Measurements from ENCODE around the gene TMEM14A. TPM values are rescaled to one million over a fixed set of nuclear protein-coding genes. Genes with fewer than 3 reads are reported as not detected.

The TMEM14A gene
- polyA plus RNA-seq, 1 donor = 49.1 TPM

DNA sequence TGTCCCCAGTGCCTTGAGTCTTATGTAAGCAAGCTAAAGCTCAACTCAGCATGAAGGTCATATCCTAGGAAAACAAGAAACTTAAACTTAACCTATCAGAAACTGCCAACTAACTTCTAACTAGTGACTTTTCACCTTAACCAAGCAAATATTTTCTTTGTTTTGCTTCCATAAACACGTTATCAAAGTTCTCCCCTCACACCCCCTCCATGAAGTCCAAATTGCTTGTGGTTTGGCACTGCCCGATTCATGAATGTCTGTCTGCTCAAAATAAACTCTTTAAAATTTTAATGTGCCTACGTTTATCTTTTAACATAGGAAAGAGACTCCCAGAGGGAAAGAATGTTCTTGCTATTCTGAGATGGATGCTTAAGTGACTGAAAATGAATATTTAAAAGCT is 57.5 kb downstream of the TMEM14A start:
- WGBS (ENCODE audit: insufficient coverage, low lambda C conversion rate) = 55% methylated on average over 2 of the region's 3 CpGs
- no peak overlapping the region for H3K4me3 ChIP-seq (ENCODE audit: low read length)
- H3K27me3 ChIP-seq (ENCODE audit: control insufficient read depth, insufficient read depth, low read length) = no peaks in the 10 kb centered on the region
- H3K4me1 ChIP-seq (ENCODE audit: control insufficient read depth, insufficient read depth, low read length) = peaks cover 23% of the 10 kb centered on the region
- no peaks in the 10 kb centered on the region for H3K36me3 ChIP-seq (ENCODE audit: control insufficient read depth, insufficient read depth, low read length)
- DNase-seq = no peak
- no peaks in the 10 kb centered on the region for H3K9me3 ChIP-seq (ENCODE audit: control insufficient read depth, low read depth, low read length)
- no peak overlapping the region for H3K27ac ChIP-seq (ENCODE audit: low read length)

- no peak overlapping the region for H3K27ac ChIP-seq (ENCODE audit: low read length)
- WGBS (ENCODE audit: insufficient coverage, low lambda C conversion rate) = no CpG with 5 or more reads among the region's 1 CpG
- no peak for DNase-seq
- peaks cover 22% of the 10 kb centered on the region for H3K4me1 ChIP-seq (ENCODE audit: control insufficient read depth, insufficient read depth, low read length)
- no peaks in the 10 kb centered on the region for H3K36me3 ChIP-seq (ENCODE audit: control insufficient read depth, insufficient read depth, low read length)
- no peak overlapping the region for H3K4me3 ChIP-seq (ENCODE audit: low read length)
- H3K27me3 ChIP-seq (ENCODE audit: control insufficient read depth, insufficient read depth, low read length) = no peaks in the 10 kb centered on the region
- no peaks in the 10 kb centered on the region for H3K9me3 ChIP-seq (ENCODE audit: control insufficient read depth, low read depth, low read length)
Measured at GRCh38 chr6:52729576-52729975, 58.7 kb downstream of the TMEM14A start.

- no peak overlapping the region for H3K27ac ChIP-seq (ENCODE audit: low read length)
- no peaks in the 10 kb centered on the region for H3K36me3 ChIP-seq (ENCODE audit: control insufficient read depth, insufficient read depth, low read length)
- no peaks in the 10 kb centered on the region for H3K9me3 ChIP-seq (ENCODE audit: control insufficient read depth, low read depth, low read length)
- WGBS (ENCODE audit: insufficient coverage, low lambda C conversion rate) = 100% methylated on average over 1 of the region's 6 CpGs
- H3K4me1 ChIP-seq (ENCODE audit: control insufficient read depth, insufficient read depth, low read length) = peaks cover 19% of the 10 kb centered on the region
- no peaks in the 10 kb centered on the region for H3K27me3 ChIP-seq (ENCODE audit: control insufficient read depth, insufficient read depth, low read length)
- no peak for DNase-seq
- no peak overlapping the region for H3K4me3 ChIP-seq (ENCODE audit: low read length)
Measured at GRCh38 chr6:52731719-52732118, 60.8 kb downstream of the TMEM14A start.

DNA sequence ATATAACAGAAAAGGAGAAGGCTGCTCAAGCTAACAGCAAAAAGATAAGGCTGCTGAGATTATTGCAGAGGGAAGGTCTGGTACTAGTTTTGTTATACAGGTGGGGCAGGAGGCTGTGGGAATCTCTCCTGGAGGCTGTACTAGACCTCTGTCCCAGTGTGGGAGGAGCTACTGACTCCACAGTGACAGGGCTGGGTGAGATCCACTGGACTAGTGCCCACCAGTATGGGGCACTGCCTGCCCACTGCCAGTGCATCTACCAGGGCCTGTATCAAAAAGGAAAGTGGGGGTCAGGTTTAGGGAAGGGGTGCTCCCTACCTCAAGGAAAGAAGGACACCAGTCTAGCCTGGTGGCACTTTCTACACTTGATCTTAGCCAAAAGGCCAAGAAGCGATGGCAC is 62.3 kb downstream of the TMEM14A start:
- H3K27me3 ChIP-seq (ENCODE audit: control insufficient read depth, insufficient read depth, low read length) = no peaks in the 10 kb centered on the region
- no CpG with 5 or more reads among the region's 1 CpG for WGBS (ENCODE audit: insufficient coverage, low lambda C conversion rate)
- no peak for DNase-seq
- no peaks in the 10 kb centered on the region for H3K9me3 ChIP-seq (ENCODE audit: control insufficient read depth, low read depth, low read length)
- peaks cover 18% of the 10 kb centered on the region for H3K4me1 ChIP-seq (ENCODE audit: control insufficient read depth, insufficient read depth, low read length)
- no peaks in the 10 kb centered on the region for H3K36me3 ChIP-seq (ENCODE audit: control insufficient read depth, insufficient read depth, low read length)
- no peak overlapping the region for H3K27ac ChIP-seq (ENCODE audit: low read length)
- H3K4me3 ChIP-seq (ENCODE audit: low read length) = no peak overlapping the region

DNA sequence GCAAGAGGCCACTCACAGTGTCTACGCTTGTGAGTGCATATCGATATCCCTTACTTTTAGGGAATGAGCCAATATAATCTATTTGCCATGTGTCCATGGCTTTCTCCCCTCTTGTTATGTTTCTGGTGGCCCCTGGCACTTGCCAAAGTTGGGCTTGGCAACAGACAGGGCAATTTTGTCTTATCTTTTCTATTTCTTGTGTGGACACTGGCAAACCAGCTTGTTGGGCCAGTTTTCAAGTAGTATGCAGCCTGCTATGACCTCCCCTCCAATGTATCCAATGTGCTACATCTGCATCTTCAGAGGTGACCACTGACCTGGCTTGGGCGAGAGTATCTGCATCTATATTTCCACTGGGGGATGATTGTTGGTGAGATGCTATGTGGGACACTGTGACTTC is 63.2 kb downstream of the TMEM14A start:
- 100% methylated on average over 1 of the region's 3 CpGs for WGBS (ENCODE audit: insufficient coverage, low lambda C conversion rate)
- DNase-seq = no peak
- H3K27ac ChIP-seq (ENCODE audit: low read length) = no peak overlapping the region

GRCh38 chr6:52735071-52735470 is 64.2 kb downstream of the TMEM14A start:
- WGBS (ENCODE audit: insufficient coverage, low lambda C conversion rate) = no CpG with 5 or more reads among the region's 6 CpGs
- H3K27ac ChIP-seq (ENCODE audit: low read length) = peak overlapping the region; percentile 27
- DNase-seq = peak; percentile 61 to 81
- H3K27me3 ChIP-seq (ENCODE audit: control insufficient read depth, insufficient read depth, low read length) = no peaks in the 10 kb centered on the region
- H3K36me3 ChIP-seq (ENCODE audit: control insufficient read depth, insufficient read depth, low read length) = no peaks in the 10 kb centered on the region
- H3K9me3 ChIP-seq (ENCODE audit: control insufficient read depth, low read depth, low read length) = no peaks in the 10 kb centered on the region
- H3K4me3 ChIP-seq (ENCODE audit: low read length) = no peak overlapping the region
- H3K4me1 ChIP-seq (ENCODE audit: control insufficient read depth, insufficient read depth, low read length) = peaks cover 18% of the 10 kb centered on the region

More for the DNA sequence above, 63.2 kb downstream of the TMEM14A start:
- Histone ChIP-seq H3K27me3 (ENCODE audit: control insufficient read depth, insufficient read depth, low read length) (no peaks in the 10 kb centered on the region), H3K4me1 (ENCODE audit: control insufficient read depth, insufficient read depth, low read length) (peaks cover 18% of the 10 kb centered on the region), H3K36me3 (ENCODE audit: control insufficient read depth, insufficient read depth, low read length) (no peaks in the 10 kb centered on the region), H3K4me3 (ENCODE audit: low read length) (no peak overlapping the region), H3K9me3 (ENCODE audit: control insufficient read depth, low read depth, low read length) (no peaks in the 10 kb centered on the region)

DNA sequence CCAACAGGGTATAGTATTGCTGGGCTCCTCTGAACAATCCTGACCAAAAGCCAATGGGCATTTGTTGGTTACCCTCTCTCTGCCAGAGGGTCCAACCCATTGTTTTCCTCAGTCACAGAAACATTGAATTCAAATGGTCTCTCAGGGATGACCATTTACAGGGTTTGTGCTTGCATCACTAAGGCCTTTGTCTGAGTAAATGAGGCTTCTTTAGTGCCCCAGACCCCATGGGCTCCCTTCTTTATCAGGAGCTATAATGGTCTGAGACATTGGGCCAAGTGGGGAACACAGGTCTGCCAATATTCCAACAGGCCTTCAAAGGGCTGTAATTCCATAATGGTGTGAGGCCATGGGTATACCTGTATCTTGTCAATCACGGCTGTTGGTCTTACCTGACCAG is 65.2 kb downstream of the TMEM14A start:
- Histone ChIP-seq H3K4me1 (ENCODE audit: control insufficient read depth, insufficient read depth, low read length) (peaks cover 18% of the 10 kb centered on the region), H3K27ac (ENCODE audit: low read length) (no peak overlapping the region), H3K4me3 (ENCODE audit: low read length) (no peak overlapping the region), H3K27me3 (ENCODE audit: control insufficient read depth, insufficient read depth, low read length) (no peaks in the 10 kb centered on the region), H3K9me3 (ENCODE audit: control insufficient read depth, low read depth, low read length) (peaks cover 4% of the 10 kb centered on the region), H3K36me3 (ENCODE audit: control insufficient read depth, insufficient read depth, low read length) (no peaks in the 10 kb centered on the region)
- no peak for DNase-seq
- WGBS (ENCODE audit: insufficient coverage, low lambda C conversion rate) = no CpG with 5 or more reads among the region's 1 CpG

Other genes starting within 250 kb of the TMEM14A start
- 44.1 TPM for gene TRAM2, start 94.1 kb upstream of the TMEM14A start, polyA plus RNA-seq
- 24.0 TPM for gene GSTA2, start 92.4 kb downstream of the TMEM14A start, polyA plus RNA-seq
- gene GSTA1, start 132.7 kb downstream of the TMEM14A start, polyA plus RNA-seq = 311 TPM
- not detected for gene GSTA5, start 169.7 kb downstream of the TMEM14A start, polyA plus RNA-seq
- 0.12 TPM for gene GSTA3, start 238.6 kb downstream of the TMEM14A start, polyA plus RNA-seq

All from large intestine (tissue), 3 donors.